ENCODE data around the gene CDKAL1.

Gene CDKAL1

GRCh38 chr6:21003780-21004541, 469.7 kb downstream of the CDKAL1 start:
- ChIA-PET CTCF (interaction anchor here (0.8 kb wide), 1 partner anchor 585 kb away, joined by 4 read pairs; no protein-coding TSS in a partner anchor), POLR2A (interaction anchor here (0.6 kb wide), 1 partner anchor 149 kb away, joined by 3 read pairs; no protein-coding TSS in a partner anchor)
- TF ChIP-seq CTCF (IDR thresholded peaks at IDR 0.05; ENCODE audit: insufficient read depth, low read length, missing control alignments): no peak
- DNase-seq (ENCODE audit: low read depth, low spot score): no peak
- no peak overlapping the region for H3K4me3 ChIP-seq (ENCODE audit: low read depth, low read length)

- H3K4me3 ChIP-seq (ENCODE audit: low read depth, low read length): no peak overlapping the region
- POLR2A ChIA-PET: no interaction called here
- CTCF ChIA-PET: interaction anchor here (1.5 kb wide), 1 partner anchor 583 kb away, joined by 5 read pairs; no protein-coding TSS in a partner anchor
- peak; percentile 60 for DNase-seq (ENCODE audit: low read depth, low spot score)
- TF ChIP-seq CTCF (IDR thresholded peaks at IDR 0.05; ENCODE audit: insufficient read depth, low read length, missing control alignments): no peak
Measured at GRCh38 chr6:21005816-21006570, 471.7 kb downstream of the CDKAL1 start.

- CTCF ChIA-PET: interaction anchor here (1.5 to 1.6 kb wide), 2 partner anchors 10 to 570 kb away, joined by 3 to 4 read pairs; no protein-coding TSS in a partner anchor
- TF ChIP-seq CTCF (IDR thresholded peaks at IDR 0.05; ENCODE audit: insufficient read depth, low read length, missing control alignments): peak; percentile 17
- no peak for DNase-seq (ENCODE audit: low read depth, low spot score)
- POLR2A ChIA-PET: no interaction called here
- no peak overlapping the region for H3K4me3 ChIP-seq (ENCODE audit: low read depth, low read length)
Measured at GRCh38 chr6:21019614-21020013, 485.4 kb downstream of the CDKAL1 start.

- no peak for TF ChIP-seq CTCF (IDR thresholded peaks at IDR 0.05; ENCODE audit: insufficient read depth, low read length, missing control alignments)
- H3K4me3 ChIP-seq (ENCODE audit: low read depth, low read length): no peak overlapping the region
- CTCF ChIA-PET: no interaction called here
- no peak for DNase-seq (ENCODE audit: low read depth, low spot score)
- POLR2A ChIA-PET: no interaction called here
Measured at GRCh38 chr6:21022343-21023107, 488.3 kb downstream of the CDKAL1 start.

GRCh38 chr6:21023210-21023609, 489.0 kb downstream of the CDKAL1 start:
- ChIA-PET CTCF (no interaction called here), POLR2A (no interaction called here)
- DNase-seq (ENCODE audit: low read depth, low spot score): no peak
- no peak for TF ChIP-seq CTCF (IDR thresholded peaks at IDR 0.05; ENCODE audit: insufficient read depth, low read length, missing control alignments)
- H3K4me3 ChIP-seq (ENCODE audit: low read depth, low read length): no peak overlapping the region
